ENCODE measurements around the gene THAP11. TPM values are rescaled to one million over a fixed set of nuclear protein-coding genes. Genes with fewer than 3 reads are reported as not detected.

Gene THAP11
- 10 to 100 TPM; 25.5 to 35.8 (median 30.3) TPM for total RNA-seq
- 38.8 TPM for total RNA-seq (2013)

GRCh38 chr16:67841816-67842508, at the start of gene THAP11:
TSS of gene THAP11 (plus strand) at chr16:67842320. CDS start at chr16:67842555, 235 bp downstream.
- Mint-ChIP-seq H3K4me3 (peak within 1 kb of the TSS; percentile 94), H3K27ac (peak within 1 kb of the TSS; percentile 89 to 93), H3K27me3 (ENCODE audit: low read depth in 2 of 2) (no peaks in the 10 kb centered on the region), H3K36me3 (no peaks in the 10 kb centered on the region), H3K4me1 (peaks cover 33 to 34% of the 10 kb centered on the region in 2 donors), H3K9me3 (no peaks in the 10 kb centered on the region)
- under 1% methylated on average over 83 of the region's 83 CpGs for WGBS (ENCODE audit: insufficient coverage)
- peak within 1 kb of the TSS; percentile 88 for H3K4me3 ChIP-seq (ENCODE audit: low read length)
- intact Hi-C loops (cut with micrococcal nuclease), result loop anchor here (1.0 to 5.0 kb wide), 3 partner anchors 9 to 95 kb away; partner anchors contain the start of genes PSMB10, RANBP10 and TSNAXIP1
- peak within 1 kb of the TSS; percentile 96 for H3K27ac ChIP-seq (ENCODE audit: low read length)
- peak; percentile 63 to 83 (median 67) for ATAC-seq
- no peaks in the 10 kb centered on the region for H3K27me3 ChIP-seq (ENCODE audit: control insufficient read depth, insufficient read depth, low read length)
- H3K9me3 ChIP-seq (ENCODE audit: control insufficient read depth, insufficient read depth, low read length), result no peaks in the 10 kb centered on the region
- peak; percentile 92 to 98 for DNase-seq
- H3K36me3 ChIP-seq (ENCODE audit: control insufficient read depth, insufficient read depth, low read length), result peaks cover 3% of the 10 kb centered on the region
- H3K4me1 ChIP-seq (ENCODE audit: control insufficient read depth, insufficient read depth, low read length), result peaks cover 45% of the 10 kb centered on the region
- TF ChIP-seq, protein P1, sequence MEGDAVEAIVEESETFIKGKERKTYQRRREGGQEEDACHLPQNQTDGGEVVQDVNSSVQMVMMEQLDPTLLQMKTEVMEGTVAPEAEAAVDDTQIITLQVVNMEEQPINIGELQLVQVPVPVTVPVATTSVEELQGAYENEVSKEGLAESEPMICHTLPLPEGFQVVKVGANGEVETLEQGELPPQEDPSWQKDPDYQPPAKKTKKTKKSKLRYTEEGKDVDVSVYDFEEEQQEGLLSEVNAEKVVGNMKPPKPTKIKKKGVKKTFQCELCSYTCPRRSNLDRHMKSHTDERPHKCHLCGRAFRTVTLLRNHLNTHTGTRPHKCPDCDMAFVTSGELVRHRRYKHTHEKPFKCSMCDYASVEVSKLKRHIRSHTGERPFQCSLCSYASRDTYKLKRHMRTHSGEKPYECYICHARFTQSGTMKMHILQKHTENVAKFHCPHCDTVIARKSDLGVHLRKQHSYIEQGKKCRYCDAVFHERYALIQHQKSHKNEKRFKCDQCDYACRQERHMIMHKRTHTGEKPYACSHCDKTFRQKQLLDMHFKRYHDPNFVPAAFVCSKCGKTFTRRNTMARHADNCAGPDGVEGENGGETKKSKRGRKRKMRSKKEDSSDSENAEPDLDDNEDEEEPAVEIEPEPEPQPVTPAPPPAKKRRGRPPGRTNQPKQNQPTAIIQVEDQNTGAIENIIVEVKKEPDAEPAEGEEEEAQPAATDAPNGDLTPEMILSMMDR (IDR thresholded peaks at IDR 0.05), result peak; percentile 80

GRCh38 chr16:67796099-67796718, 45.9 kb upstream of the THAP11 start:
- Mint-ChIP-seq H3K27me3 (ENCODE audit: low read depth in 2 of 2) (no peaks in the 10 kb centered on the region), H3K27ac (peak overlapping the region in 1 of 2 donors; percentile 34), H3K4me1 (peaks cover 20 to 39% of the 10 kb centered on the region in 2 donors), H3K36me3 (no peaks in the 10 kb centered on the region), H3K4me3 (no peak overlapping the region), H3K9me3 (no peaks in the 10 kb centered on the region)
- H3K4me3 ChIP-seq (ENCODE audit: low read length), result no peak overlapping the region
- no peaks in the 10 kb centered on the region for H3K9me3 ChIP-seq (ENCODE audit: control insufficient read depth, insufficient read depth, low read length)
- DNase-seq (no peak), ATAC-seq (no peak)
- peaks cover 6% of the 10 kb centered on the region for H3K36me3 ChIP-seq (ENCODE audit: control insufficient read depth, insufficient read depth, low read length)
- intact Hi-C loops (cut with micrococcal nuclease), result no loop called here
- H3K27me3 ChIP-seq (ENCODE audit: control insufficient read depth, insufficient read depth, low read length), result no peaks in the 10 kb centered on the region
- peaks cover 7% of the 10 kb centered on the region for H3K4me1 ChIP-seq (ENCODE audit: control insufficient read depth, insufficient read depth, low read length)
- H3K27ac ChIP-seq (ENCODE audit: low read length), result no peak overlapping the region
- TF ChIP-seq, protein P1 (IDR thresholded peaks at IDR 0.05), result no peak
- 95% methylated on average over 2 of the region's 5 CpGs for WGBS (ENCODE audit: insufficient coverage)

- H3K9me3 ChIP-seq (ENCODE audit: control insufficient read depth, insufficient read depth, low read length), result no peaks in the 10 kb centered on the region
- Mint-ChIP-seq H3K27ac (peak overlapping the region in 1 of 2 donors; percentile 39), H3K4me3 (no peak overlapping the region), H3K27me3 (ENCODE audit: low read depth in 2 of 2) (no peaks in the 10 kb centered on the region), H3K36me3 (no peaks in the 10 kb centered on the region), H3K9me3 (no peaks in the 10 kb centered on the region), H3K4me1 (peaks cover 40 to 57% of the 10 kb centered on the region in 2 donors)
- H3K27ac ChIP-seq (ENCODE audit: low read length), result no peak overlapping the region
- ATAC-seq (no peak), DNase-seq (no peak)
- H3K4me3 ChIP-seq (ENCODE audit: low read length), result no peak overlapping the region
- peaks cover 8% of the 10 kb centered on the region for H3K36me3 ChIP-seq (ENCODE audit: control insufficient read depth, insufficient read depth, low read length)
- peaks cover 25% of the 10 kb centered on the region for H3K4me1 ChIP-seq (ENCODE audit: control insufficient read depth, insufficient read depth, low read length)
- TF ChIP-seq, protein P1 (IDR thresholded peaks at IDR 0.05), result no peak
- 85% methylated on average over 7 of the region's 7 CpGs for WGBS (ENCODE audit: insufficient coverage)
- H3K27me3 ChIP-seq (ENCODE audit: control insufficient read depth, insufficient read depth, low read length), result no peaks in the 10 kb centered on the region
- intact Hi-C loops (cut with micrococcal nuclease), result loop anchor here (10.0 kb wide), 2 partner anchors 264 to 276 kb away; partner anchors contain the start of gene RIPOR1
Observed at GRCh38 chr16:67800338-67800926, 41.7 kb upstream of the THAP11 start.

Data from natural killer cell (primary cell).